ENCODE data around the gene CISTR. TPM values are rescaled to one million over a fixed set of nuclear protein-coding genes. Genes with fewer than 3 reads are reported as not detected.
"Not testable (repeated sequence)": the region's sequence is repeated elsewhere in the genome, so short reads cannot be mapped to it uniquely, and the experiment has no call there.

The CISTR gene
- total RNA-seq = not detected

- ATAC-seq = peak; percentile 4
- DNase-seq (ENCODE audit: low spot score) = no peak
- intact Hi-C loops (cut with DNase I) = loop anchor here (10.0 kb wide), 1 partner anchor 203 kb away; the partner anchor contains the start of gene HOXC12
Measured at GRCh38 chr12:53751336-53752191, at the start of gene CISTR. Gene CISTR (minus strand): TSS chr12:53751979.

- DNase-seq (ENCODE audit: low spot score) = no peak
- intact Hi-C loops (cut with DNase I) = no loop called here
- peak; percentile 71 for ATAC-seq
Measured at GRCh38 chr12:53798575-53798974, 46.8 kb upstream of the CISTR start.

GRCh38 chr12:53795927-53796326 lies 44.1 kb upstream of the CISTR start:
- ATAC-seq (no peak), DNase-seq (ENCODE audit: low spot score) (no peak)
- intact Hi-C loops (cut with DNase I) = no loop called here

GRCh38 chr12:53793221-53793620 lies 41.4 kb upstream of the CISTR start:
- DNase-seq (ENCODE audit: low spot score) (no peak), ATAC-seq (no peak)
- intact Hi-C loops (cut with DNase I) = no loop called here

GRCh38 chr12:53791735-53792326 lies 40.1 kb upstream of the CISTR start:
- no peak for DNase-seq (ENCODE audit: low spot score)
- intact Hi-C loops (cut with DNase I) = no loop called here
- ATAC-seq = no peak

- no peak for DNase-seq (ENCODE audit: low spot score)
- ATAC-seq = no peak
- intact Hi-C loops (cut with DNase I) = no loop called here
Measured at GRCh38 chr12:53789570-53789969, 37.8 kb upstream of the CISTR start.

GRCh38 chr12:53788892-53789291 lies 37.1 kb upstream of the CISTR start:
- ATAC-seq = no peak

GRCh38 chr12:53786411-53786810 lies 34.6 kb upstream of the CISTR start:
- DNase-seq (ENCODE audit: low spot score) (no peak), ATAC-seq (no peak)
- intact Hi-C loops (cut with DNase I) = no loop called here

More at GRCh38 chr12:53788892-53789291, 37.1 kb upstream of the CISTR start:
- DNase-seq (ENCODE audit: low spot score) = no peak
- intact Hi-C loops (cut with DNase I) = no loop called here

GRCh38 chr12:53785161-53785560 lies 33.4 kb upstream of the CISTR start:
- DNase-seq (ENCODE audit: low spot score) (no peak), ATAC-seq (no peak)
- intact Hi-C loops (cut with DNase I) = no loop called here

- intact Hi-C loops (cut with DNase I) = no loop called here
- no peak for DNase-seq (ENCODE audit: low spot score)
- no peak for ATAC-seq
Measured at GRCh38 chr12:53782093-53782703, 30.4 kb upstream of the CISTR start.

- intact Hi-C loops (cut with DNase I) = no loop called here
- ATAC-seq (no peak), DNase-seq (ENCODE audit: low spot score) (no peak)
Measured at GRCh38 chr12:53781228-53781801, 29.5 kb upstream of the CISTR start.

GRCh38 chr12:53780323-53780722 lies 28.5 kb upstream of the CISTR start:
- ATAC-seq = no peak
- DNase-seq (ENCODE audit: low spot score) = no peak

GRCh38 chr12:53779679-53780078 lies 27.9 kb upstream of the CISTR start:
- ATAC-seq; DNase-seq (ENCODE audit: low spot score); intact Hi-C loops (cut with DNase I): not testable (repeated sequence)

More at GRCh38 chr12:53780323-53780722, 28.5 kb upstream of the CISTR start:
- intact Hi-C loops (cut with DNase I) = no loop called here

GRCh38 chr12:53777936-53778644 lies 26.3 kb upstream of the CISTR start:
- DNase-seq (ENCODE audit: low spot score) (no peak), ATAC-seq (peak; percentile 48)
- intact Hi-C loops (cut with DNase I) = no loop called here

GRCh38 chr12:53777412-53777811 lies 25.6 kb upstream of the CISTR start:
- intact Hi-C loops (cut with DNase I) = no loop called here
- ATAC-seq (no peak), DNase-seq (ENCODE audit: low spot score) (no peak)

- no peak for ATAC-seq
- no peak for DNase-seq (ENCODE audit: low spot score)
- intact Hi-C loops (cut with DNase I) = no loop called here
Measured at GRCh38 chr12:53776872-53777271, 25.1 kb upstream of the CISTR start.

GRCh38 chr12:53775478-53776145 lies 23.8 kb upstream of the CISTR start:
- peak; percentile 91 for ATAC-seq
- intact Hi-C loops (cut with DNase I) = no loop called here
- no peak for DNase-seq (ENCODE audit: low spot score)

- intact Hi-C loops (cut with DNase I) = no loop called here
- no peak for ATAC-seq
- no peak for DNase-seq (ENCODE audit: low spot score)
Measured at GRCh38 chr12:53770281-53770680, 18.5 kb upstream of the CISTR start.

- DNase-seq (ENCODE audit: low spot score) (no peak), ATAC-seq (no peak)
- intact Hi-C loops (cut with DNase I) = no loop called here
Measured at GRCh38 chr12:53768976-53769375, 17.2 kb upstream of the CISTR start.

Measured in sciatic nerve (tissue), 2 donors.